H1 (cell line): ENCODE data around the gene IL26. TPM values are rescaled to one million over a fixed set of nuclear protein-coding genes. Genes with fewer than 3 reads are reported as not detected.

Experiments used
- CTCF ChIA-PET: fragments of 300-600 bp; sonication (Branson Sonifier 250); formaldehyde crosslinking; loops from one replicate; lab custom pipeline; 2021; ENCODE audit not compliant: partially characterized antibody; lab: Charles Lee
- POLR2A ChIA-PET: fragments of 300-600 bp; sonication (Branson Sonifier 250); formaldehyde crosslinking; loops from one replicate; lab custom pipeline; 2021; ENCODE audit warnings: inconsistent platforms; ENCODE audit not compliant: partially characterized antibody; lab: Charles Lee
- DNase-seq, 2 experiments: peaks; one replicate each; pipeline versions ENCODE4 v3.0.0 to v3.0.0-alpha.2; 2010 to 2022; ENCODE audit warnings: low spot score in 2 of 2, low read depth in 1 of 2, mixed read lengths in 1 of 2
- FAIRE-seq: peaks from 2 replicates; lab custom pipeline; 2011; peaks lifted over from hg19 to GRCh38; lab: Jason Lieb, UNC
- H2AFZ ChIP-seq: 2 replicates; pipeline ENCODE4 v1.8.1; 2012; ENCODE audit warnings: low read length, inconsistent platforms
- H2AK5ac ChIP-seq: 2 replicates; pipeline ENCODE4 v1.6.1; 2013; ENCODE audit warnings: low read depth, low read length
- H2BK120ac ChIP-seq: replicated peaks from 2 replicates; pipeline ENCODE3; 2013; ENCODE audit warnings: low read depth, low read length, inconsistent platforms
- H2BK12ac ChIP-seq: 2 replicates; pipeline ENCODE4 v1.6.1; 2013; ENCODE audit warnings: low read depth, low read length
- H2BK15ac ChIP-seq: 2 replicates; pipeline ENCODE4 v1.6.1; 2013; ENCODE audit warnings: low read length
- H2BK20ac ChIP-seq: 2 replicates; pipeline ENCODE4 v1.6.1; 2013; ENCODE audit warnings: low read length
- H2BK5ac ChIP-seq: 2 replicates; pipeline ENCODE4 v1.6.1; 2013; ENCODE audit warnings: low read depth, low read length
- H3K14ac ChIP-seq: 2 replicates; pipeline ENCODE4 v1.6.1; 2013; ENCODE audit warnings: inconsistent platforms; ENCODE audit not compliant: insufficient read length
- H3K18ac ChIP-seq: 2 replicates; pipeline ENCODE4 v1.6.1; 2013; ENCODE audit warnings: low read length; ENCODE audit errors: extremely low read depth
- H3K23ac ChIP-seq: 2 replicates; pipeline ENCODE4 v1.6.1; 2013; ENCODE audit warnings: inconsistent platforms; ENCODE audit not compliant: insufficient read length
- H3K23me2 ChIP-seq: 2 replicates; pipeline ENCODE4 v1.6.1; 2013; ENCODE audit warnings: low read depth, low read length
- H3K27ac ChIP-seq: 2 replicates; pipeline ENCODE4 v1.6.1; 2011; ENCODE audit warnings: low read depth, low read length, inconsistent platforms
- H3K27me3 ChIP-seq, 4 experiments: replicated peaks in 1 of 4; 1 replicate in 1 of 4; 2 replicates in 3 of 4; pipeline versions ENCODE4 v1.6.1 to v1.8.1; 2011 to 2013; ENCODE audit warnings: low read length in 3 of 4, mild to moderate bottlenecking in 3 of 4, inconsistent platforms in 2 of 4, mixed read lengths in 2 of 4, moderate library complexity in 1 of 4; ENCODE audit not compliant: control insufficient read depth in 3 of 4, insufficient read depth in 3 of 4; ENCODE audit errors: extremely low read depth in 1 of 4
- H3K36me3 ChIP-seq, 4 experiments: 2 replicates each; pipeline versions ENCODE4 v1.6.1 to v1.8.1; 2011 to 2013; ENCODE audit warnings: mild to moderate bottlenecking in 4 of 4, low read length in 3 of 4, moderate library complexity in 2 of 4, control low read depth in 1 of 4, inconsistent platforms in 1 of 4; ENCODE audit not compliant: insufficient read depth in 4 of 4, control insufficient read depth in 2 of 4
- H3K4ac ChIP-seq: replicated peaks from 2 replicates; pipeline ENCODE3; 2013; ENCODE audit warnings: low read length, low read depth, mixed read lengths, inconsistent platforms; ENCODE audit not compliant: insufficient read length
- H3K4me1 ChIP-seq, 4 experiments: replicated peaks in 1 of 4; 1 replicate in 1 of 4; 2 replicates in 3 of 4; pipeline versions ENCODE4 v1.6.1 to v1.8.1; 2011 to 2013; ENCODE audit warnings: low read length in 3 of 4, inconsistent platforms in 2 of 4, mixed read lengths in 1 of 4; ENCODE audit not compliant: insufficient read depth in 4 of 4, control insufficient read depth in 3 of 4
- H3K4me2 ChIP-seq, 2 experiments: 2 replicates each; pipeline versions ENCODE4 v1.6.1 to v1.8.1; 2011 to 2013; ENCODE audit warnings: low read depth in 2 of 2, low read length in 2 of 2, control low read depth in 1 of 2, inconsistent platforms in 1 of 2, mild to moderate bottlenecking in 1 of 2; ENCODE audit not compliant: insufficient read depth in 1 of 2
- H3K4me3 ChIP-seq, 4 experiments: fragments of 200-600, 300-600 bp in 1 of 4; sonication (generic), shearing (Covaris generic), sonication (Bioruptor Twin) in 1 of 4; 2 replicates each; pipeline versions ENCODE4 v1.5.1 to v1.8.1; 2011 to 2016; ENCODE audit warnings: low read length in 4 of 4, low read depth in 3 of 4, control low read depth in 2 of 4, inconsistent platforms in 2 of 4, mild to moderate bottlenecking in 2 of 4, mixed read lengths in 1 of 4, moderate library complexity in 1 of 4; ENCODE audit not compliant: insufficient read depth in 2 of 4; ENCODE audit errors: extremely low read depth in 1 of 4
- H3K56ac ChIP-seq: replicated peaks from 2 replicates; pipeline ENCODE3; 2013; ENCODE audit warnings: low read depth, mild to moderate bottlenecking, mixed read lengths, low read length, inconsistent platforms; ENCODE audit not compliant: insufficient read length
- H3K79me1 ChIP-seq: 2 replicates; pipeline ENCODE4 v1.6.1; 2013; ENCODE audit warnings: low read depth, low read length, control low read depth
- H3K79me2 ChIP-seq, 2 experiments: 2 replicates each; pipeline versions ENCODE4 v1.6.1 to v1.8.1; 2012 to 2013; ENCODE audit warnings: low read length in 2 of 2, mild to moderate bottlenecking in 2 of 2, inconsistent platforms in 1 of 2; ENCODE audit not compliant: insufficient read depth in 2 of 2, control insufficient read depth in 1 of 2
- H3K9ac ChIP-seq, 4 experiments: replicated peaks in 1 of 4; 1 replicate in 1 of 4; 2 replicates in 3 of 4; pipeline versions ENCODE4 v1.6.1 to v1.8.1; 2011 to 2013; ENCODE audit warnings: low read depth in 3 of 4, low read length in 3 of 4, control low read depth in 2 of 4, mild to moderate bottlenecking in 2 of 4, moderate library complexity in 2 of 4, inconsistent platforms in 1 of 4; ENCODE audit errors: extremely low read depth in 1 of 4
- H3K9me3 ChIP-seq, 2 experiments: 2 replicates each; pipeline versions ENCODE4 v1.6.1 to v1.8.1; 2012 to 2013; ENCODE audit warnings: mild to moderate bottlenecking in 2 of 2, moderate library complexity in 2 of 2, control low read depth in 1 of 2, inconsistent platforms in 1 of 2, low read depth in 1 of 2, low read length in 1 of 2, mixed read lengths in 1 of 2; ENCODE audit not compliant: insufficient read depth in 2 of 2
- H4K20me1 ChIP-seq, 2 experiments: replicated peaks in 1 of 2; 2 replicates each; pipeline versions ENCODE3 to v1.8.1; 2011 to 2013; ENCODE audit warnings: inconsistent platforms in 2 of 2, low read length in 2 of 2, mild to moderate bottlenecking in 1 of 2; ENCODE audit not compliant: insufficient read depth in 2 of 2, control insufficient read depth in 1 of 2
- H4K5ac ChIP-seq: 2 replicates; pipeline ENCODE4 v1.6.1; 2013; ENCODE audit warnings: low read length, low read depth, mixed read lengths, inconsistent platforms; ENCODE audit not compliant: insufficient read length
- H4K8ac ChIP-seq: 2 replicates; pipeline ENCODE4 v1.8.0; 2013; ENCODE audit warnings: mild to moderate bottlenecking, moderate library complexity, low read length, inconsistent platforms; ENCODE audit not compliant: insufficient read depth; ENCODE audit errors: extremely low read depth
- H4K91ac ChIP-seq: replicated peaks from 2 replicates; pipeline ENCODE3; 2013; ENCODE audit warnings: low read length, mixed read lengths, inconsistent platforms; ENCODE audit not compliant: insufficient read length
- ASH2L ChIP-seq: fragments of 200-600, 300-600 bp; sonication (generic); IDR thresholded peaks from one replicate; pipeline ENCODE4 v1.7.1; 2017; ENCODE audit warnings: low read length
- BRCA1 ChIP-seq: IDR thresholded peaks from 2 replicates; pipeline ENCODE4 v1.6.1; 2012; ENCODE audit warnings: low read depth, low read length, improper control_type of control experiment
- CBX5 ChIP-seq: fragments of 300-800, 300-1000 bp; sonication (generic); IDR thresholded peaks from 2 replicates; pipeline ENCODE4 v1.7.1; 2016; ENCODE audit warnings: antibody characterized with exemption, low read length, low read depth
- FOSL1 ChIP-seq: IDR thresholded peaks from 2 replicates; pipeline ENCODE4 v1.6.1; 2011; ENCODE audit warnings: mild to moderate bottlenecking, low read depth, low read length, moderate library complexity; ENCODE audit not compliant: insufficient read depth
- GTF2F1 ChIP-seq: IDR thresholded peaks from 2 replicates; pipeline ENCODE4 v1.6.1; 2012; ENCODE audit warnings: low read depth, low read length, improper control_type of control experiment, borderline replicate concordance
- NRF1 ChIP-seq: IDR thresholded peaks from 2 replicates; pipeline ENCODE4 v1.6.1; 2011; ENCODE audit warnings: mild to moderate bottlenecking, low read depth, low read length, improper control_type of control experiment
- POLR2AphosphoS5 ChIP-seq: IDR thresholded peaks from 2 replicates; pipeline ENCODE4 v1.6.1; 2011; ENCODE audit warnings: low read depth, low read length
- RBBP5 ChIP-seq: IDR thresholded peaks from 2 replicates; pipeline ENCODE4 v1.7.1; 2012; ENCODE audit warnings: low read depth, mild to moderate bottlenecking, inconsistent platforms, low read length, moderate library complexity, borderline replicate concordance
- RNF2 ChIP-seq: fragments of 200-900, 300-1000 bp; sonication (generic); IDR thresholded peaks from 2 replicates; pipeline ENCODE4 v1.7.1; 2016; ENCODE audit warnings: borderline replicate concordance, low read depth, mild to moderate bottlenecking, antibody characterized with exemption, low read length; ENCODE audit not compliant: poor library complexity, severe bottlenecking; ENCODE audit errors: missing control alignments
- RXRA ChIP-seq: IDR thresholded peaks from 2 replicates; pipeline ENCODE4 v1.6.1; 2011; ENCODE audit warnings: low read depth, mild to moderate bottlenecking, low read length, moderate library complexity; ENCODE audit not compliant: insufficient read depth
- SIRT6 ChIP-seq: IDR thresholded peaks from one replicate; pipeline ENCODE4 v1.7.1; 2012; ENCODE audit warnings: low read length, inconsistent platforms
- SP4 ChIP-seq: IDR thresholded peaks from 2 replicates; pipeline ENCODE4 v1.6.1; 2012; ENCODE audit warnings: low read length, inconsistent platforms
- SUZ12 ChIP-seq: fragments of 200-600 bp; sonication (generic); IDR thresholded peaks from 2 replicates; pipeline ENCODE4 v1.6.1; 2012; ENCODE audit warnings: mild to moderate bottlenecking, inconsistent platforms, low read length, moderate library complexity, mixed read lengths
- TAF7 ChIP-seq: optimal IDR thresholded peaks from 2 replicates; pipeline ENCODE3; 2011; ENCODE audit warnings: low read depth, mild to moderate bottlenecking, inconsistent platforms, low read length, moderate library complexity, borderline replicate concordance
- TBP ChIP-seq: IDR thresholded peaks from 2 replicates; pipeline ENCODE4 v1.6.1; 2011; ENCODE audit warnings: low read depth, low read length, improper control_type of control experiment
- TEAD4 ChIP-seq: IDR thresholded peaks from 2 replicates; pipeline ENCODE4 v1.6.1; 2012; ENCODE audit warnings: low read depth, low read length, inconsistent platforms, mixed read lengths
- WGBS, 2 experiments: shearing (Covaris generic) in 1 of 2; methylation state at CpG; one replicate each; pipeline versions ENCODE4 v1.1.6 to v1.1.7; 2013 to 2015; ENCODE audit warnings: low lambda C conversion rate in 2 of 2, mixed read lengths in 2 of 2, inconsistent platforms in 1 of 2, low coverage in 1 of 2, missing lambda C conversion rate in 1 of 2; ENCODE audit not compliant: insufficient replicate concordance in 2 of 2, insufficient coverage in 1 of 2, insufficient read length in 1 of 2; ENCODE audit errors: extremely low coverage in 1 of 2, missing lambda C conversion rate in 1 of 2; 5-methylcytosine and 5-hydroxymethylcytosine counted together
- polyA plus RNA-seq, 7 experiments: library from polyadenylated mRNA; depleted of rRNA in 3 of 7; stranded (reverse) in 5 of 7; unstranded in 2 of 7; fragments of >200 nt in 5 of 7; fragments of 200-250 nt in 2 of 7; gene quantifications; 1 replicate in 5 of 7; 2 replicates in 1 of 7; 4 replicates in 1 of 7; pipeline versions ENCODE4 v1.2.1 to v1.2.3, GENCODE V29; 2011 to 2013; ENCODE audit warnings: missing spikeins in 2 of 7, mixed read lengths in 2 of 7
- total RNA-seq: library from RNA; stranded (reverse); fragmentation: NEBNext Ultra II Directional; extraction: Animal tissue kit (Norgen Biotek cat#: 25700); gene quantifications from 2 replicates; pipeline ENCODE4 v1.2.1, GENCODE V29; 2021

Gene IL26
- total and polyA plus RNA-seq, 2 of the 8 experiments (the other 6 are each of a cell fraction or from before 2014, with no cell fraction given), result not detected

DNA sequence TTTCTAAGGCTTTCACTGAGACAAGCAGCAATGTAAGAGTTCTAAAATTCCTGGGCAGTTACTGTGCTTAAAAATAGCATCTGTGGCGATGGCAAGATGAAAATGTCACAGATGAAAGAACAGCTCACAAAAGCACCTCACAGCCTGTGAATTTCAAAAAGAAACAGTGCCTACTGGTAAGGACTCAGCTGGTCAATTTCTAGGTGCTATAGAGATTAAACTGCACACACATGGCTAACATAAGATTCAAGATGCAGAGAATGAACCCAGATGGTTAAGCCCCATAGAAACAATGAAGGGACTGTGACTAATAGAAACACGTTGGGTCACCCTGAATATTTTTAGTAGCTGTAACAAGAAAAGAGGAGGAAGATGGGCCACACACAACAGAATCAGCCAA lies 12.0 kb upstream of the IL26 start:
- H2AFZ ChIP-seq, result peak overlapping the region; percentile 91; the same call in 1 of the 2 replicates
- TF ChIP-seq SUZ12 (no peak), BRCA1 (no peak), NRF1 (no peak), TBP (no peak), RBBP5 (no peak), POLR2AphosphoS5 (no peak), GTF2F1 (no peak), TAF7 (no peak), FOSL1 (no peak), SP4 (no peak), TEAD4 (no peak), CBX5 (no peak), ASH2L (no peak), SIRT6 (no peak), RXRA (no peak), RNF2 (no peak)

More for the DNA sequence above, 12.0 kb upstream of the IL26 start:
- H3K9ac ChIP-seq, result no peak overlapping the region
- no peak overlapping the region for H3K4me2 ChIP-seq
- WGBS, 2 experiments, result 83% methylated on average over 2 of the region's 2 CpGs; no CpG with 5 or more reads in 1 of the 2 experiments
- DNase-seq (no peak), FAIRE-seq (no peak)
- H2BK15ac ChIP-seq, result no peak overlapping the region
- H3K56ac ChIP-seq, result no peak overlapping the region
- no peak overlapping the region for H3K23ac ChIP-seq
- no peak overlapping the region for H2BK5ac ChIP-seq
- H3K36me3 ChIP-seq, result no peaks in the 10 kb centered on the region
- H2AK5ac ChIP-seq, result no peak overlapping the region
- no peaks in the 10 kb centered on the region for H3K4me1 ChIP-seq
- H3K4ac ChIP-seq, result no peak overlapping the region
- H3K79me1 ChIP-seq, result no peaks in the 10 kb centered on the region
- H3K18ac ChIP-seq, result no peak overlapping the region
- H2BK120ac ChIP-seq, result no peak overlapping the region
- no peak overlapping the region for H4K5ac ChIP-seq
- H3K14ac ChIP-seq, result no peak overlapping the region
- no peaks in the 10 kb centered on the region for H4K20me1 ChIP-seq
- H3K9me3 ChIP-seq, result no peaks in the 10 kb centered on the region
- no peak overlapping the region for H2BK20ac ChIP-seq
- no peaks in the 10 kb centered on the region for H3K23me2 ChIP-seq
- no peak overlapping the region for H2BK12ac ChIP-seq
- ChIA-PET POLR2A (no interaction called here), CTCF (interaction anchor here (1.0 to 2.4 kb wide), 4 partner anchors 11 to 48 kb away, joined by 3 to 8 read pairs (median 4); no protein-coding TSS in a partner anchor)
- H3K27me3 ChIP-seq, result no peaks in the 10 kb centered on the region
- H4K8ac ChIP-seq, result no peak overlapping the region
- no peak overlapping the region for H3K27ac ChIP-seq
- no peaks in the 10 kb centered on the region for H3K79me2 ChIP-seq
- H3K4me3 ChIP-seq, result no peak overlapping the region
- no peak overlapping the region for H4K91ac ChIP-seq
